Muscle layer of colon (tissue), 2 donors: Measurements from ENCODE around the gene ASB7.

ENCODE experiments used
- H3K27ac ChIP-seq: one replicate; pipeline ENCODE4 v1.7.0; 2013; ENCODE audit warnings: low read depth, mild to moderate bottlenecking, low read length, moderate library complexity
- H3K27me3 ChIP-seq, 2 donors: one replicate each; pipeline ENCODE4 v1.7.0; 2013; ENCODE audit warnings: low read length in 2 of 2, mild to moderate bottlenecking in 2 of 2; ENCODE audit not compliant: insufficient read depth in 2 of 2, control insufficient read depth in 1 of 2
- H3K36me3 ChIP-seq: one replicate; pipeline ENCODE4 v1.7.0; 2013; ENCODE audit warnings: mild to moderate bottlenecking, low read length; ENCODE audit not compliant: insufficient read depth
- H3K4me1 ChIP-seq: one replicate; pipeline ENCODE4 v1.7.0; 2013; ENCODE audit warnings: mild to moderate bottlenecking, low read length; ENCODE audit not compliant: insufficient read depth
- H3K4me3 ChIP-seq, 2 donors: one replicate each; pipeline ENCODE4 v1.7.0; 2013; ENCODE audit warnings: low read length in 2 of 2, low read depth in 1 of 2, mild to moderate bottlenecking in 1 of 2, moderate library complexity in 1 of 2
- H3K9ac ChIP-seq: one replicate; pipeline ENCODE4 v1.7.0; 2013; ENCODE audit warnings: low read length
- H3K9me3 ChIP-seq: one replicate; pipeline ENCODE4 v1.7.0; 2013; ENCODE audit warnings: mild to moderate bottlenecking, low read length
- donor health status: abdominal sarcoma.
- donor health status: Adenocarcinoma of cecum.

Gene ASB7

DNA sequence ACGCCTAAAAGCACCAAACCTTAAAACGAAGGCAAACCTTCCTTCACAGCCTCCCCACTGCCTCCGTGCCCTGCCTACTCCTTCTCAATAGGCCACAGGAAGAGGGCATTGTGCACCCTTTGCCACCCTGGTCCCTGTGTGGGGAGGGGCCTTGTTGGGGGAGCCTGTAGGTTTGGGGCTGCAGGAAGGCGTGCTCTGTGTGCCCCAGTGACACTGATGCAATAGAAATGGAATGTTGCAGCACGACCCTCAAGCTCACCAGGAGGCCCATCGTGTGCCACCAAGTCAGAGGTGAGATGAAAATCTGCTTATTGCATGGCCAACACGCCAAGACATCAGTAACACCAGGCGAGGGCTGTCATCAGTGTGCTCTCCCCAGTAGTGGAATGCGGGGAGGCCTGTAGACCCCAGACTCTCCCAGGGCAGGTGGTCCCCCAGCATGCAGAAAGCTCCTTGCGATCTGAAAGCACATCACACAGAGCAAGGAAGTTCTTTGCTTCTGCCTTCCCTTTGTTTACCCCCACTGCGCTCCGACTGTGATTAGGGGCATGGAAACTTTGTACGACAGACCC lies 86.2 kb downstream of the ASB7 start:
- Histone ChIP-seq H3K27ac (no peak overlapping the region), H3K9me3 (no peaks in the 10 kb centered on the region), H3K27me3 (no peaks in the 10 kb centered on the region), H3K4me3 (no peak overlapping the region), H3K36me3 (no peaks in the 10 kb centered on the region), H3K9ac (no peak overlapping the region), H3K4me1 (peaks cover 1% of the 10 kb centered on the region)

DNA sequence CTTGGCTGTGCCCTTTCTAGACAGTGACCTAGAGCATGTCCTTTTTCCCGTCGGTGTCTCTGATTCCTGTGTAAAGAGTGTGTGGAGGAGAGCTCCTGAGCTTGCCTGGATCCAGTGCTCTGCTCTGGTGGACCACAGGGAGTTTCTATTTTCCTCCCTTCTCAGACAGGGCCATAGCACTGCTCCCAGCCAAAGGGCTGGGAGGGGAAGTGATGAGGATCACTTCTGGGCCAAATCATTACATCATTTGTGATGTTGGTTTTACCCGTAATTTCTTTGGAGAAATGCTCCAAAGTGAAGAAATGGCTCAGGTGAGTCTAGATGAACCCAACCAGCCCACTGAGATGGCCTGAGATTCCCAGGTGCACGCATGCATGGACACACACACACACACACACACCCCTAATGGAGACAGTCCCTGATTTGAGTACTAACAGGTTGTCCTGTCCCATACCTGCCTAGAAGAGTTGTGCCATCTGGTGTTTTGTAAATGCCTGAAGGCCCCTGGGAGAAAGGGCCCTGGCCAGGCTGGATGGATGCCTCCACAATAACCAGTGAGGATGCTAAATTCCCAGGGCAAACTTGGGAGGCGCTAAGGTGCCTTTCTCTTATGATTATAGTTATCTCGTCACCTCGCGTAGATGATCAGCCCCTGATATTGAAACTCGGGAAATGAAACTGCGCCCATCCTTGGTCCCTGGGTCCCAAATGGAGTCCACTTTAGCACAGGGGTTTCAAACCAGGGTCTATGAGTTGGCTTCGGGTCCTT lies 86.9 kb downstream of the ASB7 start:
- no peak overlapping the region for H3K4me3 ChIP-seq
- no peaks in the 10 kb centered on the region for H3K36me3 ChIP-seq
- H3K27me3 ChIP-seq: no peaks in the 10 kb centered on the region
- no peak overlapping the region for H3K9ac ChIP-seq
- no peak overlapping the region for H3K27ac ChIP-seq
- H3K4me1 ChIP-seq: peaks cover 8% of the 10 kb centered on the region
- no peaks in the 10 kb centered on the region for H3K9me3 ChIP-seq

GRCh38 chr15:100690032-100690794 lies 87.8 kb downstream of the ASB7 start:
- no peak overlapping the region for H3K27ac ChIP-seq

DNA sequence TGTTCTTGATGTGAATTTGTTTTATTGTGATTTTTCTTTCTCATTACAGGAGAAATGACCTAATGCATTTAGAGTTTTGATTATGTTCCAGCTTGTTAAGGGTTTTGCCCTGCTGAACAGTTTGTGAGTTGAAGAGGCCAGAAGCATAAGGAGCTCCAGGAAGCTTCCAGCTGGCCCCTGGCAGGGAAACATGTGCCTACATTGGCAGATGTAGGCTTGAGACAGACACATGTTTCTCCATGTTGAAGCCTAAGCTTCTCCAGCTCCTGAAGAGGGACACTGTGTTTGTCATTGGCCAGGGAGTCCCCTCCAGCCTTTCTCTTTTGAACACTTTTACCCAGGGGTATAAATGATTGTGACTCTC lies 88.4 kb downstream of the ASB7 start:
- no peaks in the 10 kb centered on the region for H3K9me3 ChIP-seq
- H3K27ac ChIP-seq: no peak overlapping the region
- peaks cover 15% of the 10 kb centered on the region for H3K4me1 ChIP-seq
- H3K36me3 ChIP-seq: no peaks in the 10 kb centered on the region
- no peak overlapping the region for H3K9ac ChIP-seq
- H3K4me3 ChIP-seq: no peak overlapping the region
- no peaks in the 10 kb centered on the region for H3K27me3 ChIP-seq

More at GRCh38 chr15:100690032-100690794, 87.8 kb downstream of the ASB7 start:
- H3K9ac ChIP-seq: no peak overlapping the region
- H3K27me3 ChIP-seq: no peaks in the 10 kb centered on the region
- no peaks in the 10 kb centered on the region for H3K9me3 ChIP-seq
- peaks cover 15% of the 10 kb centered on the region for H3K4me1 ChIP-seq
- H3K4me3 ChIP-seq: no peak overlapping the region
- no peaks in the 10 kb centered on the region for H3K36me3 ChIP-seq

GRCh38 chr15:100691321-100691720 lies 88.9 kb downstream of the ASB7 start:
- H3K9me3 ChIP-seq: no peaks in the 10 kb centered on the region
- H3K27ac ChIP-seq: no peak overlapping the region
- no peak overlapping the region for H3K4me3 ChIP-seq
- no peaks in the 10 kb centered on the region for H3K27me3 ChIP-seq
- no peak overlapping the region for H3K9ac ChIP-seq
- H3K4me1 ChIP-seq: peaks cover 15% of the 10 kb centered on the region
- no peaks in the 10 kb centered on the region for H3K36me3 ChIP-seq

DNA sequence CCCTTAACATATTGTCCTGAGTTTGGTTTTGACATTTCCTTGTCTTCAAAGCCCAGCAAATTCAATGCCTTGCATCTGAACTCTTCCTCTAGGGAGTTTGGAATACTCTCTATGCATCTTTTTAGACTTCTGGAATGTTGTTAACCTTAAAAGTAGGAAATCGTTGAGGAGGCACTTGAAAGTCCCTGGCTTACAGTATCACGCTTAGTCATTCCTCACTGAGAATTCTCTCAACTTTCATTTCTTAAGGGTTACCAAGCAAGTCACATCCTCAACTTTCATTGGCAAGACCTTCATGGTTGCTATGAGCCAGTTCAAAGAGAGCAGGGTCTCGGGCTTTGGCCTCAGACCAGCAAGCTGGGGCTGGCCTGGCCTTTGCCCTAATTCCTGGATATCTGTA lies 89.9 kb downstream of the ASB7 start:
- no peak overlapping the region for H3K27ac ChIP-seq

DNA sequence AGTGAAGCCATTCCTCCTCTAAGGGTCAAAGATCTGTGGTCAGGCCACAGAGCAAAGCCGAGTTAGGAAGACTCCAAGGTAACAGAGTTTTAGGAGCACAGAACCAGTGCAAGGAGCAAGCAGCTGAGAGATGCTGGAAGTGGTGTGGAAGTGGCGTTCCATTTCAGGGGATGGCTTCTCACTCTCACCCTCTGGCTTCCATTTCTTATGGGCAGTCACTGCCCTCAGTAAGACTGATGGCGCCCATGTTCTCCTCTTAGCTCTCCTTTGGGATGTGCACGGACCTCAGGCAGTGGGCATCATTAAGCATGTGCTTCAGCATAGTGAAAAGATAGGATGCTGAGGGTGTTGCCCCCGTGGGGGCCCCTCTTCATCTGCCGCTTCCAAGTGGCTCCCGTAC lies 90.3 kb downstream of the ASB7 start:
- H3K9ac ChIP-seq: no peak overlapping the region
- no peaks in the 10 kb centered on the region for H3K27me3 ChIP-seq
- H3K4me1 ChIP-seq: peaks cover 15% of the 10 kb centered on the region
- no peak overlapping the region for H3K4me3 ChIP-seq
- no peaks in the 10 kb centered on the region for H3K9me3 ChIP-seq
- H3K27ac ChIP-seq: no peak overlapping the region
- no peaks in the 10 kb centered on the region for H3K36me3 ChIP-seq

More for the DNA sequence above, 89.9 kb downstream of the ASB7 start:
- Histone ChIP-seq H3K9ac (no peak overlapping the region), H3K4me3 (no peak overlapping the region), H3K4me1 (peaks cover 15% of the 10 kb centered on the region), H3K27me3 (no peaks in the 10 kb centered on the region), H3K36me3 (no peaks in the 10 kb centered on the region), H3K9me3 (no peaks in the 10 kb centered on the region)

DNA sequence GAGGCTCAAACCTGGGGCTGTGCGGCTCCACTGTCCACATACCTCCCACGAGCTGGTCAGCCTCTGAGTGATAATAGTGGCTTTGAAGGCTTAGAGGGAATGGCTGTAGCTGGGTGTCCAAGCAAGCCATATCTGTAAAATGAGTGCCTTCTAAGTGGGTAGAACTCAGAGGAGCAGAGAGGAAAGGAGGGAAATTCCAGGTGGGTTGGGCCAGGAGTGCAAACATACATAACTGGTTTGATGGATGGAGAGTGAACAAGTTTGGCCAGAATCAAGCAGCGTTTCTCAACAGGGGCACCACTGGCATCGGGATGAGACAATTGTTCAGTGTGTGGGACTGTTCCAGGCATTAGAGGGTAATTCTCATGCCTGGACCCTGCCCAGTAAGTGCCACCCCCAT lies 91.1 kb downstream of the ASB7 start:
- Histone ChIP-seq H3K4me3 (no peak overlapping the region), H3K9ac (no peak overlapping the region), H3K27ac (no peak overlapping the region), H3K27me3 (no peaks in the 10 kb centered on the region), H3K9me3 (no peaks in the 10 kb centered on the region), H3K4me1 (peaks cover 15% of the 10 kb centered on the region), H3K36me3 (no peaks in the 10 kb centered on the region)

- Histone ChIP-seq H3K27ac (peak overlapping the region; percentile 58), H3K9me3 (no peaks in the 10 kb centered on the region), H3K27me3 (no peaks in the 10 kb centered on the region), H3K9ac (no peak overlapping the region), H3K36me3 (no peaks in the 10 kb centered on the region), H3K4me3 (no peak overlapping the region), H3K4me1 (peaks cover 15% of the 10 kb centered on the region)
These were observed 92.1 kb downstream of the ASB7 start for GRCh38 chr15:100694381-100695021.

DNA sequence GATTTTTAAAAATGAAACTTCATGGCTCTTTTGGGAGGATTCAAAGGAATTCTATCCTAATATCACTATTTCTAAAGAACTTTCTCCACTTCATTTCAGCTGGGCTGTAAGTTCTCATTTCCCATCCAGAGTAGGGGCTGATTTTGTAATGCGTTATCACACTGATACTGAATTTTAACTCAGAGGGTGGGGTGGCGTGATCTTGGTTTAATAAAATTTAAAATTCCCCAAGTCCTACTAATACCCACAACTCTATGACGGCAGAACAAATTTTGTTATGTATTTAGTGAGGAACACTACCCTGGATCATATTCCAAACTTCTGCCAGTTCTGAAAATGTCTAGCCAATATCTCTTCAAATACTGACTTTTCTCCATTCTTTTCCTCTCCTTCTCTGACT lies 92.7 kb downstream of the ASB7 start:
- Histone ChIP-seq H3K27ac (peak overlapping the region; percentile 26), H3K36me3 (no peaks in the 10 kb centered on the region), H3K9ac (no peak overlapping the region), H3K4me1 (peaks cover 15% of the 10 kb centered on the region), H3K9me3 (no peaks in the 10 kb centered on the region), H3K27me3 (no peaks in the 10 kb centered on the region), H3K4me3 (no peak overlapping the region)

GRCh38 chr15:100696452-100696851 lies 94.1 kb downstream of the ASB7 start:
- H3K9ac ChIP-seq: no peak overlapping the region
- no peak overlapping the region for H3K27ac ChIP-seq
- H3K4me1 ChIP-seq: peaks cover 15% of the 10 kb centered on the region
- no peak overlapping the region for H3K4me3 ChIP-seq
- H3K9me3 ChIP-seq: no peaks in the 10 kb centered on the region
- H3K36me3 ChIP-seq: no peaks in the 10 kb centered on the region
- no peaks in the 10 kb centered on the region for H3K27me3 ChIP-seq
